Measurements from ENCODE around the gene SINHCAF. TPM values are rescaled to one million over a fixed set of nuclear protein-coding genes. Genes with fewer than 3 reads are reported as not detected.

Gene SINHCAF
- total RNA-seq, 1 experiment from 2014 or later = 127 TPM

- no peak for TF ChIP-seq CTCF (IDR thresholded peaks at IDR 0.05; ENCODE audit: unreplicated experiment)
- no peaks in the 10 kb centered on the region for H3K27me3 Mint-ChIP-seq (ENCODE audit: unreplicated experiment)
- no peak for DNase-seq
- no TSS peak for BruUV-seq (replicated peaks)
- H3K4me1 Mint-ChIP-seq (ENCODE audit: low read depth, unreplicated experiment) = peaks cover 44% of the 10 kb centered on the region
- intact Hi-C loops (cut with micrococcal nuclease; ENCODE audit: unreplicated experiment) = loop anchor here (5.0 kb wide), 1 partner anchor 47 kb away; no protein-coding TSS in a partner anchor
- no peaks in the 10 kb centered on the region for H3K9me3 Mint-ChIP-seq (ENCODE audit: low read depth, unreplicated experiment)
- H3K4me3 Mint-ChIP-seq (ENCODE audit: low read depth, unreplicated experiment) = no peak overlapping the region
- H3K36me3 Mint-ChIP-seq (ENCODE audit: insufficient read depth, unreplicated experiment) = peaks cover 40% of the 10 kb centered on the region
- no peak overlapping the region for H3K27ac Mint-ChIP-seq (ENCODE audit: unreplicated experiment)
- CTCF ChIA-PET = no interaction called here
Measured at GRCh38 chr12:31315044-31315715, 10.8 kb downstream of the SINHCAF start.

DNA sequence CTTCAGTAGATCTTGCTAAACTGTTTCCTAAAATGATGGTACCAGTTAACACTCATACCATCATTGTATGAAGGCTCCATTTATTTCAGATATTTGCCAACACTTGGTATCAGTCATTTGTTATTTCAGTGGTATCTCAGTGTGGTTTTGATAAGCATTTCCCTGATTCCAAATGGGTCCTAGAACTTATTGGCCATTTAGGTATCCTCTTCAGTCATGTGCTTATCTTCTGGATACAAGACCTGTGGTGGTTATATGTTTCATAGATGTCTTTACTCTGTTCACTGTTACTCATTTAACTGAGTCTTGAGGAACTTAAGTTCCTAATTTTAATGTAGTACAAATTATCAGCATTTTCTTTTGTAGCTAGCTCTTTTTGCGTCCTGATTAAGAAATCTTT, 13.5 kb downstream of the SINHCAF start:
- intact Hi-C loops (cut with micrococcal nuclease; ENCODE audit: unreplicated experiment) = no loop called here
- Mint-ChIP-seq H3K36me3 (ENCODE audit: insufficient read depth, unreplicated experiment) (peaks cover 35% of the 10 kb centered on the region), H3K4me3 (ENCODE audit: low read depth, unreplicated experiment) (no peak overlapping the region), H3K27me3 (ENCODE audit: unreplicated experiment) (no peaks in the 10 kb centered on the region), H3K27ac (ENCODE audit: unreplicated experiment) (no peak overlapping the region), H3K9me3 (ENCODE audit: low read depth, unreplicated experiment) (no peaks in the 10 kb centered on the region), H3K4me1 (ENCODE audit: low read depth, unreplicated experiment) (peaks cover 21% of the 10 kb centered on the region)
- CTCF ChIA-PET = no interaction called here
- no peak for DNase-seq
- TF ChIP-seq CTCF (IDR thresholded peaks at IDR 0.05; ENCODE audit: unreplicated experiment) = no peak
- no TSS peak for BruUV-seq (replicated peaks)

DNA sequence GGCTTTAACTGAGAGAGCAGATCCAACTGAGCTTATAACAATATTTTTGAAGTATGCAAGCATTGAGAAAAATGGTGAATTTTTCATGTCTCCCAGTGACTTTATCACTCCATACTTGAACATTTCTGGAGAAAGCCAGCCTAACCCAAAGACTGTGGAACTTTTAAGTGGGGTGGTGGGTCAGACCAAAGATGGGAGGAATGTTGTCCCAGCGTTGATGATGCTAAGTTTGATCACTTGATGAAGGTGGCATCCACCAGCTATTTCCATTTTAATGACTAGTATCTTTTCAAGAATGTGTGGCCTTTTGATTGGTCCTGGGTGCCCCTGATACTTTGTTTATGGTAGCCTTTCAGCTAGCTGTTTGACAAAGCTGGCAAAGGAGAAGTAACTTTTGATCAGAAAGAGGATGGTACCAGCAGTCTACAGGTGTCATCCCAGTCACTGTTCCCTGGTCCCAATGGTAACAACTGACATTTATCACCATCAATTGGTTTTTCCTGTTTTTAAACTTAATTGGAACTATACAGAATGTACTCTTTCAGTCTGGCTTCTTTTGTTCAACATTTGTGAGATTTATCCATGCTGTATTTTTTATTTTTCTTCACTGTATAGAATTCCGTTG, 14.2 kb downstream of the SINHCAF start:
- H3K36me3 Mint-ChIP-seq (ENCODE audit: insufficient read depth, unreplicated experiment) = peaks cover 35% of the 10 kb centered on the region
- no peaks in the 10 kb centered on the region for H3K9me3 Mint-ChIP-seq (ENCODE audit: low read depth, unreplicated experiment)
- intact Hi-C loops (cut with micrococcal nuclease; ENCODE audit: unreplicated experiment) = no loop called here
- TF ChIP-seq CTCF (IDR thresholded peaks at IDR 0.05; ENCODE audit: unreplicated experiment) = no peak
- no peak for DNase-seq
- no peaks in the 10 kb centered on the region for H3K27me3 Mint-ChIP-seq (ENCODE audit: unreplicated experiment)
- no peak overlapping the region for H3K27ac Mint-ChIP-seq (ENCODE audit: unreplicated experiment)
- no peak overlapping the region for H3K4me3 Mint-ChIP-seq (ENCODE audit: low read depth, unreplicated experiment)
- CTCF ChIA-PET = interaction anchor here (0.6 kb wide), 1 partner anchor 25 kb away, joined by 3 read pairs; no protein-coding TSS in a partner anchor
- no TSS peak for BruUV-seq (replicated peaks)
- H3K4me1 Mint-ChIP-seq (ENCODE audit: low read depth, unreplicated experiment) = peaks cover 18% of the 10 kb centered on the region

DNA sequence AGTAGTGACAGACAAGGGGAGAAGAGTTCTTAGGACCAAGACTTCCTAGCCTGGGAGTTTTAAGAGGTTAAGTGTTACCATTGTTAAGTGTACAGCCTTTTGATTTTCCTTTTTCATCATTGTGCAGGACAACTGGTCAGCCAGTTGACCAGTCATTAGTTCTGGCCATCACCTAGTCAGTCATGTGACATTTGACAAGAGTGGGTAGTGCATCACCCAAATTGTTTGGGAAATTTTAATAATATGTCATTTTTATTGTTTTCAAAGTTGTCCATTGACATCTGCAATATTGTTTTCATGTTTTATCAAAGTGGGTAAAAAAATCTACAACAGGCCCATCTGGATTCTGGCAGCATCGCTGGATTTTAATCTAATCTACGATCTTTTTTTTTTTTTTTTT, 15.5 kb downstream of the SINHCAF start:
- TF ChIP-seq CTCF (IDR thresholded peaks at IDR 0.05; ENCODE audit: unreplicated experiment) = no peak
- H3K4me1 Mint-ChIP-seq (ENCODE audit: low read depth, unreplicated experiment) = peaks cover 18% of the 10 kb centered on the region
- DNase-seq = no peak
- BruUV-seq (replicated peaks) = no TSS peak
- H3K9me3 Mint-ChIP-seq (ENCODE audit: low read depth, unreplicated experiment) = no peaks in the 10 kb centered on the region
- H3K27ac Mint-ChIP-seq (ENCODE audit: unreplicated experiment) = no peak overlapping the region
- CTCF ChIA-PET = no interaction called here
- no peaks in the 10 kb centered on the region for H3K27me3 Mint-ChIP-seq (ENCODE audit: unreplicated experiment)
- H3K36me3 Mint-ChIP-seq (ENCODE audit: insufficient read depth, unreplicated experiment) = peaks cover 35% of the 10 kb centered on the region
- intact Hi-C loops (cut with micrococcal nuclease; ENCODE audit: unreplicated experiment) = no loop called here
- H3K4me3 Mint-ChIP-seq (ENCODE audit: low read depth, unreplicated experiment) = no peak overlapping the region
